ENCODE measurements around the gene GGTLC2.

- TF ChIP-seq CTCF (IDR thresholded peaks at IDR 0.05 in 4 of 5, conservative IDR thresholded peaks at IDR 0.05 in 1 of 5) (no peak), POLR2A (IDR thresholded peaks at IDR 0.05) (no peak)
Observed at GRCh38 chr22:22693531-22693884, 49.1 kb downstream of the GGTLC2 start.
